Neutrophil (primary cell): ENCODE measurements around the gene HCN3.
"Not testable (repeated sequence)": the region's sequence is repeated elsewhere in the genome, so short reads cannot be mapped to it uniquely, and the experiment has no call there.

Source experiments
- H3K27ac ChIP-seq: fragments of 200-600 bp; sonication (generic); 2 replicates; pipeline ENCODE4 v1.5.1; 2016; ENCODE audit warnings: mild to moderate bottlenecking, moderate library complexity
- H3K27me3 ChIP-seq: fragments of 200-600 bp; sonication (generic); 2 replicates; pipeline ENCODE4 v1.6.0; 2016; ENCODE audit warnings: mild to moderate bottlenecking
- H3K36me3 ChIP-seq: fragments of 200-600 bp; sonication (generic); 2 replicates; pipeline ENCODE4 v1.5.1; 2017
- H3K4me1 ChIP-seq, 2 experiments: fragments of 200-600 bp in 1 of 2; sonication (generic) in 1 of 2; 1 replicate in 1 of 2; 2 replicates in 1 of 2; pipeline versions ENCODE4 v1.5.1 to v1.6.1; 2013 to 2016; ENCODE audit warnings: low read depth in 1 of 2, low read length in 1 of 2, mild to moderate bottlenecking in 1 of 2, moderate library complexity in 1 of 2; ENCODE audit not compliant: control insufficient read depth in 1 of 2, insufficient read depth in 1 of 2
- H3K4me3 ChIP-seq, 2 experiments: fragments of 200-600 bp in 1 of 2; sonication (generic) in 1 of 2; 1 replicate in 1 of 2; 2 replicates in 1 of 2; pipeline ENCODE4 v1.5.1; 2013 to 2016; ENCODE audit warnings: low read depth in 1 of 2, low read length in 1 of 2, mild to moderate bottlenecking in 1 of 2, moderate library complexity in 1 of 2
- H3K9me3 ChIP-seq: fragments of 200-600 bp; sonication (generic); 2 replicates; pipeline ENCODE4 v1.5.1; 2016
- CTCF ChIP-seq: fragments of 200-600 bp; sonication (generic); IDR thresholded peaks from 2 replicates; pipeline ENCODE4 v1.5.1; 2016; ENCODE audit warnings: antibody characterized with exemption

The HCN3 gene

GRCh38 chr1:155277070-155277901 lies at the start of gene HCN3:
TSS of gene HCN3 (plus strand) at chr1:155277463. CDS start at chr1:155277591, 128 bp downstream.
- Histone ChIP-seq H3K4me3 (peak within 1 kb of the TSS; percentile 62 to 71), H3K9me3 (no peaks in the 10 kb centered on the region), H3K4me1 (peaks cover 28 to 32% of the 10 kb centered on the region in 2 experiments), H3K36me3 (no peaks in the 10 kb centered on the region), H3K27me3 (peaks cover 31% of the 10 kb centered on the region), H3K27ac (peak within 1 kb of the TSS; percentile 35)
- peak; percentile 68 for TF ChIP-seq CTCF

- peaks cover 50 to 62% of the 10 kb centered on the region in 2 experiments for H3K4me1 ChIP-seq
- H3K27ac ChIP-seq: peak overlapping the region; percentile 80
- H3K36me3 ChIP-seq: peaks cover 7% of the 10 kb centered on the region
- peak overlapping the region; percentile 78 for H3K4me3 ChIP-seq
- no peak for TF ChIP-seq CTCF
- no peaks in the 10 kb centered on the region for H3K27me3 ChIP-seq
- H3K9me3 ChIP-seq: no peaks in the 10 kb centered on the region
Measured at GRCh38 chr1:155228096-155228427, 49.2 kb upstream of the HCN3 start.

GRCh38 chr1:155231302-155231701 lies 46.0 kb upstream of the HCN3 start:
- not testable (repeated sequence) for H3K27me3 ChIP-seq, H3K4me3 ChIP-seq, H3K9me3 ChIP-seq
- peaks cover 34 to 45% of the 10 kb centered on the region in 2 experiments for H3K4me1 ChIP-seq
- peak overlapping the region; percentile 14 for H3K27ac ChIP-seq
- H3K36me3 ChIP-seq: peaks cover 19% of the 10 kb centered on the region

- not testable (repeated sequence) for H3K27me3 ChIP-seq, H3K4me3 ChIP-seq, H3K9me3 ChIP-seq
- Histone ChIP-seq H3K27ac (peak overlapping the region; percentile 35), H3K4me1 (peaks cover 33 to 45% of the 10 kb centered on the region in 2 experiments), H3K36me3 (peaks cover 29% of the 10 kb centered on the region)
Measured at GRCh38 chr1:155232001-155232978, 45.0 kb upstream of the HCN3 start.

GRCh38 chr1:155233502-155233901 lies 43.8 kb upstream of the HCN3 start:
- not testable (repeated sequence) for H3K4me3 ChIP-seq, H3K27me3 ChIP-seq, H3K9me3 ChIP-seq
- Histone ChIP-seq H3K27ac (peak overlapping the region; percentile 35), H3K4me1 (peaks cover 33 to 44% of the 10 kb centered on the region in 2 experiments), H3K36me3 (peaks cover 40% of the 10 kb centered on the region)

GRCh38 chr1:155235375-155235774 lies 41.9 kb upstream of the HCN3 start:
- not testable (repeated sequence) for H3K27me3 ChIP-seq, H3K9me3 ChIP-seq
- Histone ChIP-seq H3K27ac (peak overlapping the region; percentile 80), H3K4me3 (peak overlapping the region in 1 of 2 experiments; percentile 8), H3K36me3 (peaks cover 55% of the 10 kb centered on the region), H3K4me1 (peaks cover 52 to 60% of the 10 kb centered on the region in 2 experiments)

- peaks cover 57 to 63% of the 10 kb centered on the region in 2 experiments for H3K4me1 ChIP-seq
- H3K27ac ChIP-seq: peak overlapping the region; percentile 80
- peak overlapping the region; percentile 8 to 28 for H3K4me3 ChIP-seq
- no peaks in the 10 kb centered on the region for H3K27me3 ChIP-seq
- H3K36me3 ChIP-seq: peaks cover 55% of the 10 kb centered on the region
- no peak for TF ChIP-seq CTCF
- H3K9me3 ChIP-seq: no peaks in the 10 kb centered on the region
Measured at GRCh38 chr1:155236451-155236850, 40.8 kb upstream of the HCN3 start.
